Adipose tissue (tissue), 3 donors: ENCODE results near the gene DCLK3. TPM values are rescaled to one million over a fixed set of nuclear protein-coding genes. Genes with fewer than 3 reads are reported as not detected.

Source experiments
- H3K27ac ChIP-seq: one replicate; pipeline ENCODE4 v1.5.1; 2013; ENCODE audit warnings: low read depth, low read length
- WGBS, 3 donors: extraction: QIAGEN DNeasy Blood & Tissue Kit; methylation state at CpG; one replicate each; pipeline ENCODE4 v1.1.7; 2013; 5-methylcytosine and 5-hydroxymethylcytosine counted together
- polyA plus RNA-seq, 3 donors: library from polyadenylated mRNA; stranded (reverse); fragments of 200-250 nt; gene quantifications; one replicate each; pipeline ENCODE4 v1.2.3, GENCODE V29; 2013
- donor health status: healthy with polysubstance abuse.
- donor health status: Bipolar disorder and iron deficiency.
- donor health status: healthy.

The DCLK3 gene
- polyA plus RNA-seq, 3 donors, result 0.05 to 0.31 (median 0.22) TPM

DNA sequence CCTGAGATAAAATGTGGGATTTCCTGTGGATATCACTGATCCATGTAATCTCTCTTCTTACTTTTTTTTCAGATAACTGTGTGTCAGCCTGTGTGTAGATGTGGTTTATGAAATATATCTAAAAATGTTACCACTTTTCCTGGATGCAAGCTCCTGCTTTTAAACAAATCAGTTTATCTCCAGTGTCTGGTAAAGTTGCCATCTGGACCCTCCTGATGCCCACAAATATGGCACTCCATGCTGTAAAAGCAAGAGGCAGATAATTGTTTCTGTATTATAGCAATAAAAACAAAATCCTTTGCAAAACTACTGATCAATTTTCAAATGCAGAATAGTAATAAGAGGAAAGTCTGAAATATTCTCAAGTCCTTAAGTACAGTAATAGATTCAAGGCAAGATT is 7.6 kb upstream of the DCLK3 start:
- no peak overlapping the region for H3K27ac ChIP-seq

DNA sequence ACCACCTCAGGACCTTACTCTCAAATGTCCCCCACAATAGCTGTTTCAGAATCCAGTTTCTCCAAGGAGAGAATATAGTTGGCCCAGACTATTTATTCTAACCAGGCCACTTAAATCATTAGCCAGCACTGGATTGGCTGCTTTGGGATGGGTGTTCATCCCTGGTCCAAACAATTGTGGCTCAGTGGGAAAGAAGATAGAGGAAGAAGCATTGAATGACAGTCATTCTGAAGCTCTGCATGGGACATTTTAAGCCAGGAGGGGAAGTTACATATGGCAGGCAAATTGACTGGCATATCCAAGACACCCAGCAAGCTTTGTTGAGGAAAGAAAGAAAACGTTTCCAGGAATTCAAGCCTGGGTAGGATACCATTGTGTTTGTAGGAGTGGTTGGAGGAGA is 5.6 kb upstream of the DCLK3 start:
- WGBS, 3 donors, result 28 to 75% (median 63%) methylated on average over 1 of the region's 1 CpG

DNA sequence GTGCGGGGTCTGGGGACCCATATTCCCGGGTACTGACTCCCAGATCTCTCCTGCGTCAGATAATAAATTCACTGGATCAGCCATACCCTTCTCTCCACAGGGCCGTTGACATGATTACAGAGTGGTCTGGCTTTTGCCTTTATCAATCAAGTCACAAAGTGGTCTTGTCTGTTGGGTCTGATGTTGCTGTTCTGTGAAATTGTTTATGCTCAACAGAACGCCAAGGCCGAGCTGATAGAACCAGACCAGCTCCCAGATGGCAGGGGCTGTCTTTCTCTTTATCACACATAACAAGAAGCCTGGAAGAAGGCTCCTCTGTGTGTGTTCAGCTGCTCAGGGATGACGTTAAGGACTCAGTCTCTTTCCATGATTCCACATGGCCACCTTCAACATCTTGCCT is 751 bp upstream of the DCLK3 start:
- 67 to 81% (median 75%) methylated on average over 7 of the region's 7 CpGs for WGBS, 3 donors
- H3K27ac ChIP-seq, result no peak overlapping the region

More for the DNA sequence above, 5.6 kb upstream of the DCLK3 start:
- no peak overlapping the region for H3K27ac ChIP-seq

DNA sequence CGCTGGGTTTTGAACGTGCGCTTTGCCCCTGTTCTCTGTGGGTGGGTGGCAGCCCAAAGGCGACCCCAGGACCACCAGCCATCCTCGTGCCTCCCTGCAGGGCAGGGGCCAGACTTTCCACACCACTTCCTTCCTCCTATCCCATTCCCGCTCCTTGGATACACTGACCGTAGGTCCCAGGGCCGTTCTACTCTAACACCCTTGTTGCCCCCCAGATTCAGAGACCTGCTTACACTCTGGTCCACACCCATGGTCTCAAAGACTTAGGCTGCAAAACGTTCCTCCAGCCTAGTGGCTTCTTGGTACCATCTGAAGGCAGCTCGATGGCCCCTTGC is 318 bp upstream of the DCLK3 start:
- no peak overlapping the region for H3K27ac ChIP-seq
- 29 to 36% (median 36%) methylated on average over 10 of the region's 10 CpGs for WGBS, 3 donors

DNA sequence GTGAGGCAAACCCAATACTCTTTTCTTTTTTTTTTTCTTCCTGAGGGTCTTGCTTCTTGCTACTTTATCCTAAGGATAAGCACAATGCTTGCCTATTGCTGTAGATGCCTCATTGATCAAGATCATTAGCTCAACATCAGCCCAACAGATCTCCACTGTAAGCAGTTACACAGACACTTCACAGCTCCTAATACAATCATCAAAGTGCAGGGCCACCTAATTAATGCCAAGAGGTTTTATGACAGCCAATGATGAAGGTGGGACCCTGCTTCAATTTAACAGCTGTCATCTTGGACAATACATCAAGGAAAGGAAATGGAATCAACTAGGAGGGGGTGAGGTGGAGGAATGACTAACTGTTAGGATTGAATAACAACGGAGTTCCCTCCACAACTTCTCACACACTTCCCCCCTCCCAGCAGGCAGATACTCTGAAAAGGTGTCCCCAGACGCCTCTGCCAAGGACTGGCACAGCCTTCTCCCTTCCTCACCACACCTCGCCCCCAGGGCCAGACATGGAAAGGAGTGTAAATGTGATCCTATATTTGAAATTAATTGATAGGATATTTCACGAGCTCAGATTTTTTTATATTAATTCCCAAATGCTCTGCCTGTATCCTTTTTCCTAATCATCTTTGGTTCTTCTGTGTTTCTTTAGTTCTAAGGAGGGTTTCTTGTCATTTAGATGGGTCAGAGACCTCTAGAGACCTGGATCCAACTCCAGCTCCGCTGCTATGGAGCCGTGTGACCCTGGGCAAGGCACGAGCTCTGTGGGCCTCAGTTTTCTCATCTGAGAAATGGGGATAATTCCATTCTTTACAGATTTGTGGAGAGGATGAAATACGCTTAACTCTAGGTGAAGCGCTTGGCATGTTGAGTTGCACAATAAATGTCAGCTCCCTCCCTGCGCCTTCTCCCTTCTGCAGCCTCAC is 1.2 kb downstream of the DCLK3 start:
- 65 to 74% (median 66%) methylated on average over 10 of the region's 10 CpGs for WGBS, 3 donors

DNA sequence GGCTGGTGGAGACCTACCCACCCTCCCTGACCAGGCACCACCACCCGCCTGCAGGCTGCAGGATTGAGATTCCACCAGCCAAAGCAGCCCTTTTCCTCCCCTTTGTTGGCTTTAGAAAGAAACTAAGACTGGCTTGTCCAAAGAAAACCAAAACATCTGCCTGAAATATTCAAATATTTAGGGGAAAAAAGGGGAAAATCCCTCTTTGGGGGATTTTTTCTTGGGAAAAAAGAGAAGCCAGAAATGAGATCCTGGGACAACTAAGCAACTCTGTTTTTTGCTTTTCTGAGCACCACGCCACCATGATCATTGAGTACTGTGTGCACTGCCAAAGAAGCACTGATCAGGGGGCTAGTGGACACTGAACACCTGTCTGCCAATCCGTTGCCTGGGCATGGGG is 2.6 kb downstream of the DCLK3 start:
- H3K27ac ChIP-seq, result no peak overlapping the region
- WGBS, 3 donors, result 73 to 92% (median 92%) methylated on average over 3 of the region's 3 CpGs

More for the DNA sequence above, 1.2 kb downstream of the DCLK3 start:
- H3K27ac ChIP-seq, result no peak overlapping the region

DNA sequence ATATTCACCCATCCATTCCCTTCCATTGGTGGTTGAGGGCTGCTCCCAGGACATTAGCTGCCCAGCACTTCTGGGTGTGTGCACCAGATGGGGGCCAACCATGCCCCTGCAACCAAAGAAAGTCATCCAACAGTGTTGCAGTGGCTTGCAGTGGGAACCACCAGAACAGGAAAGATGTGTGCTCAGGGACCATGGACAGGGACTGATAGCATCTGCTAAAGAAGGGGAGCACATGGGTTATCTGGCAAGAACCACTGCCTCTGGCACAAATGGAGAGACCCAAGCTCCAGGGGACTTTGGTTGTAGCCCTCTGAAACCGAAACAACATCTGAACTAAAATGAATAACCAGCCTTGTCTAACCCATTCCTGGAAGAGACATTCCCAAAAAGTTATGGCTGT is 8.1 kb downstream of the DCLK3 start:
- 62 to 85% (median 85%) methylated on average over 1 of the region's 1 CpG for WGBS, 3 donors
- no peak overlapping the region for H3K27ac ChIP-seq

DNA sequence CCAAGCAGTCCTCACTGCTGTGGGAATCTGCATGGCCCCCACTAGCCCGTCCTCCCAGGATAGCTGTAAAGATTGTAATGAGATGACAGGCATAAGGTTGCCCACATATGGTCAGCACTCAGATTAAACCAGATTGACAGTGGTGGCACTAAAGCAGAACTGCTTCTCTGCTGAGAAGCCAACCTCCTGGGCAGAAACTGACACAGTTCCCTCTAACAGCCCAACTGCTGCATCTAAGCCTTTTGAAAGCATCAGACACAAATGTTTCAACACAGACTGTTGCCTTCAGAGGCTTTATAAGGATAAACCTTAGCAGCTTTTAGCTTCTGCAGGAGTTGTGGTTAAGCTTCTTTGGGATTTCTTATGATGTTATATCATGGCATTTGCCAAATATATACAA is 13.0 kb downstream of the DCLK3 start:
- 41 to 77% (median 77%) methylated on average over 1 of the region's 1 CpG for whole genome bisulfite sequencing, 3 donors
- no peak overlapping the region for H3K27ac ChIP-seq

DNA sequence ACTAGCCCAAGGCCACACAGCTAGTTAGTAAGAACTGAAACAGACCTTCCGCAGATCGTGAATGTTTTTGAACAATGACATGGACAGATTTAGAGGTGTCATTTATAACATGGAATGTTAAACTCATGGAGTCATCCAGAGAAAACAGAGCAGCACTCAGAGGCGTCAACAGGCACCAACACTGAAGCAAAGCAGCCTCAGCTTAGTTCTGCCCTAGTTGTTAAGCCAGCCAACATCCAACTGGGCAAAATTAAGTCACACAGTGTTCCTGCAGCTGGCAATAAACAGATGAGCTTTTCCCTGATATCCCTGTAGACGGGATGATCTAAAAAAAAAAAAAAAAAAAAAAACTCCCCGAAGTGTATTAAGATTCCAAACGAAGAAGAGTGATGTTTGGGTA is 13.6 kb downstream of the DCLK3 start:
- H3K27ac ChIP-seq, result no peak overlapping the region
- 68 to 88% (median 78%) methylated on average over 6 of the region's 6 CpGs for WGBS, 3 donors

DNA sequence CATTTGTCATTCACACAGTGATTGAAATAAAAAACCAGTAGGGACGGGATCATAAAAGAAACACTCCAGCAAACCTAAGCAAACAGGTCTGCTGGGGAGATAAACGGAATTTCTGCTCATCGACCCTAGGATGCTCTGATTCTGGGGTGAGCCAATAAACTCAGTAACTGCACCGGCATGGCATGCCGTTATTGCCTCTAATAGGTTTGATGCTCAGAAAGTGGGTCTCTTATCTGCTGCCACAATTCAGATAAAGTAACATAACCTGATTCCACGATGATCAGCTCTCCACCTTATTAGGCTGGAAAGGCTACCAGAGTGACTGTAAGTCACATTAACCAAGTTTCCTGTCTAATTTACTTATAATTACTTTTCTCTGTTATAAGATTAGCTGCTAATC is 19.6 kb downstream of the DCLK3 start:
- WGBS, 3 donors, result 45 to 80% (median 77%) methylated on average over 6 of the region's 6 CpGs

DNA sequence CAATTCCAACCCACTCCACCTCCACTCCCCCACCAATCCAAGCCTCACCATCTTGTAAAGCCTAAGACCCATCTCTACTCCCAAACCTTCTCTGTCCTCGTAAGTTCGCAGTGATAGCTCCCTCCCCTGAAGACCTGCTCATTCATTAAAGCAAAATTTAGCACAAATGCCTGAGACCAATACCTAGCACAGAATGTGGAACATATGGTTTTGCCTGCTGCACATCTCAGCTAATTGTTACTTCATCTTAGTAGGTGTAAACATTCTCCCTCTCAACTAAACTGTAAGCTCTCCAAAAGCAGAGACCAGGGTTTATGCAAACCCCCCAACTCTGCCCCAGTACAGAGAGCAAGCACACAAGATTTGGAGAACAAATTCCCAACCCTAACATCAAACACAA is 20.5 kb downstream of the DCLK3 start:
- 67 to 95% (median 94%) methylated on average over 2 of the region's 2 CpGs for WGBS, 3 donors

More for the DNA sequence above, 19.6 kb downstream of the DCLK3 start:
- no peak overlapping the region for H3K27ac ChIP-seq

DNA sequence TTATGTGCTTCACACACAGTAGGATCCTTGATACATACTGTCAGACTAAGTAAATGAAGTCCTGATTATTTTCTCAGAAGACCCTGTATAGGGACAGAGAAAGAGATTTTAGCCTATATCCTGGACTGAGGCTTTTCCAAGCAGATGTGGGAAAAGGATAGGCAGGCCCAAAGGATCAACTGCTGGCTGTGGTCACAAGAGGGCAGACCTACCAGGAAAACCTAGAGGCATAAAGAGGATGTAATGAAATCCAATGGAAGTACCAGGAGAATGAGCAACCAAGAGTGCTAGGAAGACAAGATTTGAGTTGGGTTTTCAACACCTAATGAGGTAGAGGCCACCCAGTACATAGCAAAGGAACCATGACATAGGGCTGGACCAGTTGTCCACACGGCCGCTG is 23.1 kb downstream of the DCLK3 start:
- H3K27ac ChIP-seq, result no peak overlapping the region
- 93 to 100% (median 96%) methylated on average over 2 of the region's 2 CpGs for WGBS, 3 donors

More for the DNA sequence above, 20.5 kb downstream of the DCLK3 start:
- no peak overlapping the region for H3K27ac ChIP-seq

DNA sequence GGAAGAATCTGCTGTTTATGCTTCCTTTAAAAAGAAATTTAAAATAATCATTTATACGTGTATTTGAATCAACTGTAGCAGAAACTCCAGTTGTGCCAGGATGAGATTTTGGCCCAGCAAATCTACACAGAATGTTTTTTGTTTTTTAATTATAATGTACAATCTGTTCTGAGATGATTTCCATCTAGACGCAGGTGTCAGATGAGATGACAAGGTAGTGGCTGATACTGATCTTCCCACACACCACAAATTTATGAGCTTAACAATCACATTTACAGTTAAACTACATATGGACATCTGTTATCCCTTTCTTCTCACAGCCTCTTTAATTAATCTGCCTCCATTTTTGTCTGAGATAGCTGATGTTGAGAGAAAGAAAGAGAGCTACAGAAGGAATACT is 23.6 kb downstream of the DCLK3 start:
- WGBS, 3 donors, result 78 to 85% (median 81%) methylated on average over 2 of the region's 2 CpGs
- no peak overlapping the region for H3K27ac ChIP-seq

DNA sequence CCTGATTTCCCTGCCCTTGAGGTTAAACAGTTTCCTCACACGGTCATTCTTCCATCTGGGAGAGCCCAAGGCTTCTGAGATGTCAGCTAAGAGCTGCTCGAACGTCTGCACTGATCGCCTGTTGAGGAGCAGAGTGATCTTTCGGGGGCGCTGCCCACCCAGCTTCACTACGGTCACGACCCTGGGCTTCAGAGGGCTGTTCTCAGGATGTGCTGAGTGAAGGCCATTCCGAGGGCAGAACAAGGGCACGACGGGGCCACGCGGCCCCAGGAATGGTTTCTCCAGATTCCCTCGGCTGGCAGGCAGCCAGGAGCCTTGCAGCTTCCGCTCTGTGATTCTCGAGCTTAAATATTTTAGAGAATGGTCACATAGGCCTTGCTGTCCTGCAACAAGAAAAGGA is 25.7 kb downstream of the DCLK3 start:
- 63 to 76% (median 72%) methylated on average over 16 of the region's 16 CpGs for WGBS, 3 donors
- H3K27ac ChIP-seq, result no peak overlapping the region

DNA sequence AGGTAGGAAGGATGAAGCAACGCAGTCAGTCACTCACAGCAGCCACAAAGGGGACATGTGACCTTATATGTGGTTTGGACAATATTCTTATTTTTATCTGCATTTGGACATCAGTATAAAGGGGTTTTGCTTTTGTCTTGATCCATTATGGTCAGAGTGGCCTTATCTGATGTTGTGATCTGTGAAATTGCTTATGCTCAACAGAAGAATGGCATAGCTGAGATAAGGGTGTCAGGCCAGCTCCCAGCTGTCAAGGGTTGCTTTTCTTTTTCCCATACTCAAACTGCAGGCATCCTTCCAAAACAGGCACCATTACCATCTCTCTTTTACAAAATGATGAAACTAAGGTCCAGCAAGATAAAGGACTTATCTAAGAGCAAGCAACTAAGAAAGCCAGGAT is 28.1 kb downstream of the DCLK3 start:
- H3K27ac ChIP-seq, result no peak overlapping the region
- 41 to 89% (median 52%) methylated on average over 1 of the region's 1 CpG for WGBS, 3 donors

DNA sequence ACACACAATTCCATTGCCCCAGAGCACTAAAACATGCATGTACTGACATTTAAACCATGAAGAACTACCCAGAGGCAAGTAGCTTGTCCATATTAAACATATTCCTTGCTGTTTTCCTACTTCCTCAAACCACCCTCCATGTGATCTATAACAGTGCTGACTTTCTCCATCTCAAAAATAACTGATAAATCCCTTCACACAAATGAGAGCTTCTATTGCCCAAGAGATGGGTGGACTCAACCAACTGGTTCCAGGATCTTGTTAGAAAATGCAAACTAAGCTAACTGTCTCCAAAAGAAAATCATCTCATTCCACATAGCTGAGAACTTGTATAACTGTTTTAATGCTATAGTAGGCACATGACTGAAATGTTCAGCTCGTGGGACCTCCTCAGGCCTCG is 29.6 kb downstream of the DCLK3 start:
- WGBS, 3 donors, result 70 to 76% (median 72%) methylated on average over 2 of the region's 2 CpGs
- no peak overlapping the region for H3K27ac ChIP-seq

DNA sequence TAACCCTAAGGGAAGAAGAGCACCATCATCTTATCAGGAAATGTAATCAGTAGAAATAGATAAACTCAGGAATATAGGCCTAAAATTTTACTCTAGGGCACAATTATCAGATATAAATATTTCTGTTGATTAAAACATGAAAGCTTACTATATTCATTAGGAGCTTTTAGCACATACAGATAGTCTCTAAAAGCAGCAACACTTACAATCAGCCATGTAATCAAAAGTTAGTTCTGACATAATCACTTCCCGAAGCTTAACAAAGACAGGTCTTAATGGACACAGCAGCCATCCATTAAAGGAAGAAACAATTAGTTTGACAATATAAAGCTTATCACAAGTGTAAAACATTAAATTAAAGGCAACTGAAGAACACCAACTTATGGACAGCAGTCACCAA is 30.6 kb downstream of the DCLK3 start:
- H3K27ac ChIP-seq, result no peak overlapping the region
- WGBS, 3 donors, result 75 to 77% (median 75%) methylated on average over 1 of the region's 1 CpG

DNA sequence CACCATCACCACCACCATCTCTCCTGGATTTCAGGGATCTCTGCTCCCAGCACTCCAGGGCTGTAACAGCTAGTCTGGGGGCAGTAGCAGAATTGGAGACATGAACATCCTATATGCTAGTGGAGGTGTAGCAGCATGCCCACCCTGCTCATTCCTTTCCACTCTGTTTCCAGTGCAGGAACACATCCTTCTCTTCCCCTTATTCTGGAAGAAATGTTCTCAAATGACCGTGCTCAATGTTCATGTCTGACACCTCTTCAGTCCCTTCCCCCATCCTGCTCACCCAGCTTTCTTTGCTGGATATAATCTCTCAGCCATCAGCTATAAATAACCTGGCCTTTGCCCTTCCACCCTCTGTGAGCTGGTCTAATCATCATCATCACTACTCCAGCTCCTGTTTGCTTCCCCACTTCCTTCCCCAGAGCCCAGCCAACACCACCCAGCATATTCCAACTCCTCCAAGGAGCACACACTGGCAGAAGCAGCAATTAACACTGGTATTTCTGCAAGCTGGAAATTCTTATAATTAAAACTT is 31.1 kb downstream of the DCLK3 start:
- WGBS, 3 donors, result 42 to 60% (median 59%) methylated on average over 1 of the region's 1 CpG
- H3K27ac ChIP-seq, result no peak overlapping the region

DNA sequence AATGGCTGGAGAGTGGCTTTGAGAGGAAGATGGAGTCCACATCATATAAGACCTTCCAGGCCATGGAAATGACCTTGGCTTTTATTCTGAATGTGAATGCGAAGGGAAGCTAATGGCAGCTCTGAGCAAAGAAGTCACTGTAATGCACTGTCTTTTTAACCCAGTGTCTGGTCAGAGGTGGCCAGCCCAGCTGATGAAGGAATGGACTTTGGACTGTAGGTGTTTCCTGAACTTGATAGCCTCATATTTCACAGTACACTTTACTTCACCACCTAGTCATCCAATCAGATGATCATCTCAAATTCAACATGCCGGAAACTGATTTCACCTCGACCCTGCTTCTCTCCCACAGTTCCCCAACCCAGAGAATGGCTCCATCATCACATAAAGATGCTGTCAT is 33.4 kb downstream of the DCLK3 start:
- WGBS, 3 donors, result 54 to 92% (median 91%) methylated on average over 3 of the region's 3 CpGs
- H3K27ac ChIP-seq, result no peak overlapping the region
